HG03521 (cell line): Measurements from ENCODE around the gene COL4A1.

ENCODE experiments used
- ATAC-seq: cut with Tn5 transposase; IDR thresholded peaks from one replicate; pipeline ENCODE4 v1.9.1; 2021; ENCODE audit warnings: mild to moderate bottlenecking, moderate library complexity; ENCODE audit not compliant: unreplicated experiment

COL4A1 gene

GRCh38 chr13:110208116-110208515, 98.8 kb downstream of the COL4A1 start:
- ATAC-seq: no peak

GRCh38 chr13:110206996-110207395, 100.0 kb downstream of the COL4A1 start:
- no peak for ATAC-seq

GRCh38 chr13:110206185-110206584, 100.8 kb downstream of the COL4A1 start:
- no peak for ATAC-seq

DNA sequence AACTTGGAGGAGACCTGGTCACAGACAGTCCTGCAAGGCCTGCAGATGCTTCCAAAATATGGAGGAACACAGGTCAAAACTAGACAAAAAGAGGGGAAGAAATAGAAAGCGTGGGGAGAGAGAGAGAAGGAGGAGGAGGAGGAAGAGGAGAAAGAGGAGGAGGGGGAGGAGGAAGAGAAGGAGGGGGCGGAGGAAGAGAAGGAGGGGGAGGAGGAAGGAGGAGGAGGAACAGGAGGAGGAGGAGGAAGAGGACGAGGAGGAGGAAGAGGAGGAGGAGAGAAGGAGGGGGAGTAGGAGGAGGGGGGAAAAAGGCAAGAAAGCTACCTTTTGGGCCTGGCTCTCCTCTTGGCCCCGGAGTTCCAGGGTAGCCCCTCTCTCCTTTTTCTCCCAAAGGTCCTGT, 105.8 kb downstream of the COL4A1 start:
- ATAC-seq: no peak

GRCh38 chr13:110200276-110200870, 106.6 kb downstream of the COL4A1 start:
- ATAC-seq: no peak

GRCh38 chr13:110199046-110199831, 107.7 kb downstream of the COL4A1 start:
- no peak for ATAC-seq

DNA sequence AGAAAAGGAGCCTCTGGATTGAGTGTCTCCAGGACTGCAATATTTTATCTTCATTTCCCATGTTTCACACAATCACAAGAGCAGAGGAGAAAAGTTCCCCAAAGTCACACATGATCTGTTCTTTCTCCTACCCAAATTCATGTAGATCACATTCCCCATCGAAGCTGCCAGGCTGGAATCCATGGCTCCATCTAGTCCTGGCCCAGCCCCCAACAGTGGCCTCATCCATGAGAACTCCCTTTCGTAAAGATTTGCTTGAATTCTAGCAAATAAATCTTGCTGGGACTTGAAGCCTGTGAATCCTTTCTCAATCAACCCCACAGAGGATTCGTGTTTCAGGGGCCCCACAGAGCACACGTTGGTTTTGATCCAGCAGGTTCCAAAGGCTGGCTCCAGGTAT, 109.5 kb downstream of the COL4A1 start:
- no peak for ATAC-seq

GRCh38 chr13:110197026-110197425, 109.9 kb downstream of the COL4A1 start:
- ATAC-seq: no peak

DNA sequence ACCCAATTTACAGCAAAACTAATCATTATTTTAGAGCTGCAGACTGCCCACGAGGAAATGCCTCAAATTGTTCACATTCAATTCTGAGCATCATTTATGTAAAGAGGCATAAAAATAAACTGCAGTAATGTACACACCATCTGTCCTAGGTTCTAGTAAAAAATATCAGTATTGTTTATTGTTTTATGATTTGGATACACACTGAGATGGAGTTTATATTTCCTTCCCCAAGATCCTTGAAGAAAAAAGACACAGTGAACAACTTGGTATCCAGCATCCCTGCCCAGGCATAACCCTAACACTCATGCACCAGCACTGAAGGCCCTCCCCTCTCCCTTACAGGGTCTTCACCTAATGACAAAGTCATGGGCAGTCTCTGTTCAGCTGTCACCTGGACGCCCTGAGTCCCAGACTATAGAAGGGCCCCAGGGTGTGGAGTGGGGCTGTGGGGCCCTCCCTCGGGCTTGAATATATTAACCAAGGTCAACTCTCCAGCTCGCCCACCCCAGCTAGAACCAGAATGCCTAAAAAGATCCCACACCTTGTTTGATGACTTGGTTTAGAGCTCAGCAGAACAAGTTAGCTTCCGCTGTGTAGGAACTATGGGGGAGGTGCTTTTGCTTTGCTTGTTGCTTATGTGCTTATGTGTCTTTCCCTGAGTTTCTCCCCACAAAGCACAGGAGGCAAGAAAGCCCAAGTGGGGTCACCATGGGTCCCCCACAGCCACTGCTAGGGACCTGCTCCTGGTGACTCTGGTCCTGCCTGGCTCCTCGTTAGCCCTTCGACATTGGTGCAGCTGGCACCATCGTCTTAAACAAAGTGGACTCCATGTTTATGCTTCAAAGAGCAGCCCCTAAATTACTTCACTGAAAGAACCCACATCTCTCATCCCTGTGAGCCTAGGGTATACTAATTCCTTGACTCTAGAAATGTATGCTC, 111.1 kb downstream of the COL4A1 start:
- ATAC-seq: no peak

GRCh38 chr13:110194451-110194850, 112.5 kb downstream of the COL4A1 start:
- no peak for ATAC-seq

DNA sequence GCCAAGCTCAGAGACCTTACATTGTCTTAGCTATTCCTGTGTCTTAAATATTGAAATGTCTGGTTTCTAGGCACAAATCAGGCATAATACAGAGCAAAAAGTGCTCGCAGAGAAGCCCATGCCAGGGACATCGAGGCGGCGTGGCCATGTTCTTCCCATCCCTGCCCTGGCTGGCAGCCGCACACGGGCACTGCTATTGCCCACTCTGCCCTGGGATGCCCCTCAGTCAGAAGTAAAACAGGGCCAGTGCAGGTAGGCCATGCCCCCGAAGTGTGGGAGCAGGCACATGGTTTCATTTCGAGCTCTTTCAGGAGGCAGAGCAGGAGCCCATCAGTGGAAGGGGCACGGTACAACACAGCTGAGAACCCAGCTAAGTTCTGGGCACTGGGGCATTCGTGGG, 113.5 kb downstream of the COL4A1 start:
- ATAC-seq: no peak

DNA sequence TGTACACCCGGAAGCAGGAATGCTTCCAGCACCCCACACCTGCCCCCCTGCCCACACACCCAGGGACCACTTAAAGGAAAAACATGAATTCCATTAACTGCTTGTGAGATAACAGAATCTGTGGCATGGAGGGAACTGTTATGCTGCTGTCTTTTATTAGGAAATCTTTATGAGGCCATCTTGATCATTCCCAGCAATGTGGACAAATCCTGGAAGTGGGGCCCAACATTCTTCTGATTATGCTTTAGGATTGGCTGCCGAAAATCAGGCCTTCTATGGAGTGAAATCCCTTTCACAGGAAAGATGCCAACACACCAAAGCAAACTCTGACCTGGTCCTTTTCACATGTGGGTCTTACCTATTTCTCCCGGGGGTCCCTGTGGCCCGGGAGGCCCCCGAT, 114.5 kb downstream of the COL4A1 start:
- no peak for ATAC-seq

GRCh38 chr13:110187641-110188161, 119.3 kb downstream of the COL4A1 start:
- ATAC-seq: no peak

- no peak for ATAC-seq
Measured at GRCh38 chr13:110186231-110186855, 120.6 kb downstream of the COL4A1 start.

- ATAC-seq: no peak
Measured at GRCh38 chr13:110185696-110186095, 121.3 kb downstream of the COL4A1 start.

- ATAC-seq: no peak
Measured at GRCh38 chr13:110183910-110184309, 123.0 kb downstream of the COL4A1 start.

- no peak for ATAC-seq
Measured at GRCh38 chr13:110182461-110182860, 124.5 kb downstream of the COL4A1 start.

DNA sequence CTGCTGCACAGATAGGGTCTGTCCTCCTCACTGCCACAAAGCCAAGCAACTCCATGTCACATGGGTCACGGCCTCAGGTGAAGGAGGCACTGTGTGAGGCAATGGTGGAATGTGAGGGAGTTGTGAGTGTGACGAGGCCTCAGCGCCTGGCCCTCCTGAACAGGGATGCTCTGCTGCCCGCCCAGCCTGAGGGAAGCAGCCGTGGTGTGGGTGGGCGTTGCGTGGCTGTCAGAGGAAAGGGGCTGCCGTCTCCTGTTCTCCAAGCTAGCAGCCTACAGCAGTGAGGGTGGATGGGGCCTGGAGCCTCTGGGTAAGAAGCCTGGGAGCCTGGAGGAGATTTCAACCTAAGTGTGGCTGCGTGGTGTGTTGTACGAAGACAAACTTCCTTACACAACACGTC, 125.0 kb downstream of the COL4A1 start:
- no peak for ATAC-seq

GRCh38 chr13:110179857-110180147, 127.2 kb downstream of the COL4A1 start:
- no peak for ATAC-seq

- no peak for ATAC-seq
Measured at GRCh38 chr13:110179116-110179856, 127.7 kb downstream of the COL4A1 start.
